Endothelial cell of umbilical vein (primary cell): Measurements from ENCODE around the gene CACNG5. TPM values are rescaled to one million over a fixed set of nuclear protein-coding genes. Genes with fewer than 3 reads are reported as not detected.

Experiments used
- BruUV-seq: library from RNA; stranded (reverse); fragments of 400-500 nt; replicated peaks from 2 replicates; lab custom pipeline; 2021; lab: Mats Ljungman, UMichigan
- CTCF ChIA-PET: fragments of 300-600, 350-600 bp; sonication (Branson Sonifier 250); formaldehyde crosslinking; loops from one replicate; lab custom pipeline; 2021; ENCODE audit warnings: antibody characterized with exemption, inconsistent platforms; lab: Charles Lee
- POLR2A ChIA-PET: fragments of 300-600, 350-600 bp; sonication (Branson Sonifier 250); formaldehyde crosslinking; loops from one replicate; lab custom pipeline; 2021; ENCODE audit warnings: antibody characterized with exemption, inconsistent platforms; lab: Charles Lee
- DNase-seq: peaks from one replicate; pipeline ENCODE4 v3.0.0-alpha.2; 2011; ENCODE audit warnings: low read depth, low spot score
- FAIRE-seq: peaks from 2 replicates; lab custom pipeline; 2011; peaks lifted over from hg19 to GRCh38; lab: Jason Lieb, UNC
- H2AFZ ChIP-seq: 2 replicates; pipeline ENCODE4 v1.6.0; 2012; ENCODE audit warnings: low read depth, low read length, control low read depth, inconsistent platforms
- H3K27ac ChIP-seq: 2 replicates; pipeline ENCODE4 v1.5.1; 2011; ENCODE audit warnings: low read depth, mild to moderate bottlenecking, control low read depth, low read length, moderate library complexity; ENCODE audit not compliant: insufficient read depth
- H3K27me3 ChIP-seq, 2 experiments: 2 replicates each; pipeline versions ENCODE4 v1.6.0 to v1.6.1; 2011; ENCODE audit warnings: low read length in 2 of 2, mixed read lengths in 1 of 2; ENCODE audit not compliant: control insufficient read depth in 2 of 2, insufficient read depth in 2 of 2
- H3K36me3 ChIP-seq, 2 experiments: 2 replicates in 1 of 2; 3 replicates in 1 of 2; pipeline ENCODE4 v1.5.1; 2011; ENCODE audit warnings: low read length in 2 of 2, mild to moderate bottlenecking in 1 of 2, moderate library complexity in 1 of 2; ENCODE audit not compliant: control insufficient read depth in 2 of 2, insufficient read depth in 2 of 2; ENCODE audit errors: extremely low read depth in 1 of 2
- H3K4me1 ChIP-seq: 3 replicates; pipeline ENCODE4 v1.5.1; 2011; ENCODE audit warnings: mild to moderate bottlenecking, low read length; ENCODE audit not compliant: control insufficient read depth, insufficient read depth; ENCODE audit errors: extremely low read depth
- H3K4me2 ChIP-seq: 2 replicates; pipeline ENCODE4 v1.6.1; 2011; ENCODE audit warnings: low read length, control low read depth, mixed read lengths; ENCODE audit not compliant: insufficient read depth
- H3K4me3 ChIP-seq, 3 experiments: fragments of 200-600 bp in 1 of 3; sonication (generic), shearing (Covaris generic) in 1 of 3; replicated peaks in 1 of 3; 2 replicates each; pipeline ENCODE4 v1.5.1; 2011 to 2016; ENCODE audit warnings: control low read depth in 3 of 3, low read length in 3 of 3, mild to moderate bottlenecking in 2 of 3, inconsistent platforms in 1 of 3, low read depth in 1 of 3, moderate library complexity in 1 of 3; ENCODE audit not compliant: insufficient read depth in 1 of 3
- H3K79me2 ChIP-seq: 2 replicates; pipeline ENCODE4 v1.6.0; 2012; ENCODE audit warnings: low read length, inconsistent platforms; ENCODE audit not compliant: control insufficient read depth, insufficient read depth
- H3K9ac ChIP-seq: replicated peaks from 2 replicates; pipeline ENCODE3; 2011; ENCODE audit warnings: low read length, control low read depth; ENCODE audit not compliant: insufficient read depth; ENCODE audit errors: extremely low read depth
- H3K9me1 ChIP-seq: replicated peaks from 3 replicates; pipeline ENCODE4 v1.6.0; 2011; ENCODE audit warnings: mild to moderate bottlenecking, low read length; ENCODE audit not compliant: control insufficient read depth, insufficient read depth; ENCODE audit errors: extremely low read depth
- H3K9me3 ChIP-seq: replicated peaks from 2 replicates; pipeline ENCODE4 v1.5.1; 2012; ENCODE audit warnings: low read length, inconsistent platforms; ENCODE audit not compliant: control insufficient read depth, insufficient read depth
- H4K20me1 ChIP-seq: replicated peaks from 2 replicates; pipeline ENCODE3; 2011; ENCODE audit warnings: mild to moderate bottlenecking, low read length; ENCODE audit not compliant: control insufficient read depth, insufficient read depth; ENCODE audit errors: extremely low read depth
- CTCF ChIP-seq, 2 donors: IDR thresholded peaks; 1 replicate in 1 of 2; 2 replicates in 1 of 2; pipeline ENCODE4 v1.5.1; 2011; ENCODE audit warnings: low read length in 2 of 2, mild to moderate bottlenecking in 2 of 2, moderate library complexity in 2 of 2, control low read depth in 1 of 2, inconsistent platforms in 1 of 2, low read depth in 1 of 2; ENCODE audit not compliant: insufficient read depth in 1 of 2; ENCODE audit errors: extremely low read depth in 1 of 2
- EZH2 ChIP-seq: IDR thresholded peaks from 2 replicates; pipeline ENCODE4 v1.6.1; 2012; ENCODE audit warnings: borderline replicate concordance, low read depth, mild to moderate bottlenecking, moderate library complexity, low read length, inconsistent platforms; ENCODE audit not compliant: severe bottlenecking
- FOS ChIP-seq: IDR thresholded peaks from 2 replicates; pipeline ENCODE4 v1.6.1; 2011; ENCODE audit warnings: mild to moderate bottlenecking, low read length, moderate library complexity, borderline replicate concordance; ENCODE audit not compliant: insufficient read depth
- GATA2 ChIP-seq: IDR thresholded peaks from 2 replicates; pipeline ENCODE4 v1.7.0; 2011; ENCODE audit warnings: low read depth, mild to moderate bottlenecking, moderate library complexity, mixed read lengths, low read length; ENCODE audit not compliant: insufficient read length, insufficient read depth
- JUN ChIP-seq: IDR thresholded peaks from 2 replicates; pipeline ENCODE4 v1.6.1; 2011; ENCODE audit warnings: borderline replicate concordance, low read depth; ENCODE audit not compliant: insufficient read length, insufficient read depth
- MAX ChIP-seq: IDR thresholded peaks from 2 replicates; pipeline ENCODE4 v1.6.1; 2011; ENCODE audit not compliant: insufficient read depth, insufficient read length
- MYC ChIP-seq: IDR thresholded peaks from one replicate; pipeline ENCODE4 v1.6.1; 2011; ENCODE audit warnings: mild to moderate bottlenecking, low read depth, low read length
- POLR2A ChIP-seq: IDR thresholded peaks from 2 replicates; pipeline ENCODE4 v1.6.1; 2012; ENCODE audit warnings: low read depth, mild to moderate bottlenecking, control low read depth, low read length
- POLR2AphosphoS5 ChIP-seq: IDR thresholded peaks from 2 replicates; pipeline ENCODE4 v1.6.1; 2012; ENCODE audit warnings: low read depth, mild to moderate bottlenecking, control low read depth, low read length, moderate library complexity; ENCODE audit not compliant: insufficient read depth
- dilution Hi-C: fragments of 300-500 bp; cut with MboI; formaldehyde crosslinking; loops from one replicate; pipeline ENCODE4 v1.15.0; 2019; ENCODE audit warnings: low sequenced_read_pairs; ENCODE audit not compliant: extremely low pct_ligation_motif_present
- intact Hi-C: fragments of 100-400 bp; cut with micrococcal nuclease; formaldehyde crosslinking; loops from one replicate; pipeline ENCODE4 v1.10.0; 2022
- polyA plus RNA-seq, 4 experiments: library from polyadenylated mRNA; depleted of rRNA in 3 of 4; stranded (reverse) in 3 of 4; unstranded in 1 of 4; fragments of >200 nt; gene quantifications; 2 replicates each; pipeline versions ENCODE4 v1.2.1 to v1.2.3, GENCODE V29; 2011 to 2012; ENCODE audit warnings: missing spikeins in 1 of 4
- total RNA-seq: library from RNA; stranded (reverse); gene quantifications from 2 replicates; pipeline ENCODE4 v1.2.3, GENCODE V29; 2021

The CACNG5 gene
- total and polyA plus RNA-seq, 2 donors (not counting 3 experiments of a cell fraction or from before 2014, with no cell fraction given) = not detected

GRCh38 chr17:66865151-66865550 lies 30.2 kb downstream of the CACNG5 start:
- FAIRE-seq (no peak), DNase-seq (no peak)
- Histone ChIP-seq H3K27me3 (no peaks in the 10 kb centered on the region), H3K9ac (no peak overlapping the region), H3K9me3 (no peaks in the 10 kb centered on the region), H3K27ac (no peak overlapping the region), H2AFZ (no peak overlapping the region), H3K79me2 (no peaks in the 10 kb centered on the region), H3K36me3 (no peaks in the 10 kb centered on the region), H4K20me1 (no peaks in the 10 kb centered on the region), H3K4me3 (no peak overlapping the region), H3K9me1 (no peaks in the 10 kb centered on the region), H3K4me2 (no peak overlapping the region), H3K4me1 (no peaks in the 10 kb centered on the region)
- dilution Hi-C loops (no loop called here), intact Hi-C loops (no loop called here)
- BruUV-seq = no TSS peak
- POLR2A ChIA-PET = no interaction called here
- CTCF ChIA-PET = no interaction called here
- TF ChIP-seq EZH2 (no peak), MYC (no peak), POLR2AphosphoS5 (no peak), MAX (no peak), JUN (no peak), FOS (no peak), CTCF (IDR thresholded peaks at IDR 0.05; ENCODE audit: extremely low read depth in 1 of 2, insufficient read depth in 1 of 2, low read depth in 1 of 2, low read length in 2 of 2) (no peak), GATA2 (no peak), POLR2A (no peak)
